Activated T-cell treated with anti-CD3 and anti-CD28 coated beads, Interleukin-2, amount 50 U/mL, for 1 hour (primary cell): Measurements from ENCODE around the gene LTBP1.
"Not testable (repeated sequence)": the region's sequence is repeated elsewhere in the genome, so short reads cannot be mapped to it uniquely, and the experiment has no call there.

Source experiments
- DNase-seq: peaks from one replicate; pipeline ENCODE4 v3.0.0-alpha.2; 2020

The LTBP1 gene

DNA sequence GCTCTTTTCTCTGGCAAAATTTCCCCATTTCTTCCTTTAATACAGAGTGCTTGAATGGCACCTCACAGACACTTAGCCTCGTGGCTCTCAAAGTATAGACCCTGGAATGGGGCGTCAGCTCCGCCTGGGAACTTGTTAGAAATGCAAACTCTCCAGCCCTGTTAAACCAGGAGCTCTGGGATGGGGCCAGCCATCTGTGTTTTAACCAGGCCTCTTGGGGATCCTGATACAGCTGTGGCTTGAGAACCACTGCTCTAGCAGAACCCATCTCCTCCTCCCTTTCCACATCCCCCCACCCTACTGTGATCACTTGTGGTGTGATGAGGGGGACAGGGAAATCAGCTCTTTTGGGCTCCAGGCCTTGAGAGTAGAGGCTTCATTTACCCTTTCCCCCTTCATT is 15.9 kb downstream of the LTBP1 start:
- DNase-seq = no peak

DNA sequence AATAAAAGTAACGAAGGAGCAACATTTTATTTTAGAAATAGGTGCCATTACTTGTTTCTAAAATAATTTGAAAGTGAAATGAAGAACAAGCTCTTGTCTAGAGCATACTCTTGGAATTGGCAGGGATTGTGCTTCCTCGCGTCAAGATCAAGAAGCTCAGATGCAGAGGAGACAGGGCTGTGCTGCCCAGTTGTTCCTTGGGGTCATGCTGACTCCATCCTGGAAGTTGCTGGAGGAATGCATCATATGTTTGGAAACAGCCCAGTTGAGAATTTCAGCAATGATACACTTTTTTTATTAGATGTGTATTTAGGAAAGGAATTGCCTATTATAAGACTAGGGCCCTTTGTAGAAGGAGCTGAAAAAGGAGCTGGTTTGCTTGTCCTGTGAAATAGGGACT is 17.2 kb downstream of the LTBP1 start:
- DNase-seq = no peak

GRCh38 chr2:32965523-32966171 is 18.9 kb downstream of the LTBP1 start:
- DNase-seq = no peak

DNA sequence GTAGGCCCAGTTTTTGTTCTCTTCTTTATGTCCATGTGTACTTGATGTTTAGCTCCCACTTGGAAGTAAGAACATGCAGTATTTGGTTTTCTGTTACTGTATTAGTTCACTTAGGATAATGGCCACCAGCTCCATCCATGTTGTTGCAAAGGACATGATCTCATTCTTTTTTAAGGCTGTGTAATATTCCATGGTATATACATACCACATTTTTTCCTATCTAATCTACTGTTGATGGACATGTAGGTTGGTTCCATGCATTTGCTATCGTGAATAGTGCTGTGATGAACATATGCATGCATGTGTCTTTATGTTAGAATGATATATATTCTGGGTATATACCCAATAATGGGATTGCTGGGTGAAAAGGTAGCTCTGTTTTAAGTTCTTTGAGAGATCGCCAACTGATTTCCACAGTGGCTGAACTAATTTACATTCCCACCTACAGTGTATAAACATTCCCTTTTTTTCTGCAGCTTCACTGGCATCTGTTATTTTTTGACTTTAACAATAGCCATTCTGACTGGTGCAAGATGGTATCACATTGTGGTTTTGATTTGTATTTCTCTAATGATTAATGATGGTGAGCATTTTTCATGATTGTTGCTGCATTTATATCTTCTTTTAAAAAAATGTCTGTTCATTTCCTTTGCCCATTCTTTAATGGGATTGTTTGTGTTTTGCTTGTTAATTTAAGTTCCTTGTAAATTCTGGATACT is 22.9 kb downstream of the LTBP1 start:
- DNase-seq = no peak

DNA sequence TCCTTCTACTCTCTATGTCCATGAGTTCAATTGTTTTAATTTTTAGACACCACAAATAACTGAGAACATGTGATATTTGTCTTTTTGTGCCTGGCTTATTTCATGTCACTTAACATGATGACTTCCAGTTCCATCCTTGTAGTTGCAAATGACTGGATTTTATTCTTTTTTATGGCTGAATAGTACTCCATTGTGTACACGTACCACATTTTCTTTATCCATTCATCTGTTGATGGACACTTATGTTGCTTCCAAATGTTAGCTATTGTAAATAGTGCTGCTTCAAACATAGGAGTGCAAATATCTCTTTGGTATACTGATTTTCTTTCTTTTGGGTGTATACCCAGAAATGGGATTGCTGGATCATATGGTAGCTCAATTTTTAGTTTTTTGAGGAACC is 27.0 kb downstream of the LTBP1 start:
- DNase-seq = not testable (repeated sequence)

DNA sequence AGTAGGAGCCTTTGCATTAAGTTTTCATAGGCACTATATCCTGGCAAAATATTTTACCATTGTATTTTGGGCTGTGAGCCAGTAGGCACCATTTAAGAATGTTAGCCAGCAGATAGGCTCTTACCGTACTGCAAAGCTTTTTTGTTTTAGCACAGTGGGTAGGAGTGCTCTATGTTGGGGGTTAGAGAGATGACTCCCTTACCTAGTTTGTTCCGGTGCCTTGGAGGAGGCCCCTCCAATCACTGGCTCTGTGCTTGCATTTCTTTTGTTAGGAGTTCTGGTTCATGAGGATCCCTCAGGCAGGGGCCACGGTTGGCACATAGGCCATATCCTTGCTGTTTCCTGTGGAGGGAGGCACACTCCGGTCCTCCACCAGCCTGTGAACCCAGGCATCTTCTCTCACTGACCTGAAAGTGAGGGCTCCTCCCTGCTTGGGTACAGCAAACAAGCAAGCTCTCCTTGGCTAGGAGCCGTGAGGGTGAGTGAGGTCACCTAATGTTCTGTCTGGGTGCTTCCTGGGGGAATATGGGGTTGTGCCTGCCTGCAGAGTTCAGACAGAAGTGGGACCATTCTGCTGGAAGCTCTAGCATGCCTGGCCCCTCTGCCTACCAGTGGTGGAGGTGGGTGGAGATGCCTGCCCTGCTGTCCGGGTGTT is 29.8 kb downstream of the LTBP1 start:
- no peak for DNase-seq

- no peak for DNase-seq
Measured at GRCh38 chr2:32977228-32977758, 30.5 kb downstream of the LTBP1 start.

DNA sequence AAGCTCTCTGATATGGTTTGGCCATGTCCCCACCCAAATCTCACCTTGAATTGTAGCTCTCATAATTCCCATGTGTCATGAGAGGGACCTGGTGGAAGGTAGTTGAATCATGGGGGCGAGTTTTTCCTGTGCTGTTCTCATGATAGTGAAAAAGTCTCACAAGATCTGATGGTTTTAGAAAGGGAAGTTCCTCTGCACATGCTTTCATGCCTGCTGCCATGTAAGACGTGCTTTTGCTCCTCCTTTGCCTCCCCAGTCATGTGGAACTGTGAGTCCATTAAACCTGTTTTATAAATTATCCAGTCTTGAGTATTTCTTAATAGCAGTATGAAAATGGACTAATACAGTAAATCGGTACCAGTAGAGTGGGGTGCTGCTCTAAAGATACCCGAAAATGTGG is 34.9 kb downstream of the LTBP1 start:
- DNase-seq = no peak

- DNase-seq = not testable (repeated sequence)
Measured at GRCh38 chr2:32983193-32983924, 36.6 kb downstream of the LTBP1 start.

- no peak for DNase-seq
Measured at GRCh38 chr2:32986480-32986879, 39.7 kb downstream of the LTBP1 start.

GRCh38 chr2:32988525-32988924 is 41.8 kb downstream of the LTBP1 start:
- no peak for DNase-seq

DNA sequence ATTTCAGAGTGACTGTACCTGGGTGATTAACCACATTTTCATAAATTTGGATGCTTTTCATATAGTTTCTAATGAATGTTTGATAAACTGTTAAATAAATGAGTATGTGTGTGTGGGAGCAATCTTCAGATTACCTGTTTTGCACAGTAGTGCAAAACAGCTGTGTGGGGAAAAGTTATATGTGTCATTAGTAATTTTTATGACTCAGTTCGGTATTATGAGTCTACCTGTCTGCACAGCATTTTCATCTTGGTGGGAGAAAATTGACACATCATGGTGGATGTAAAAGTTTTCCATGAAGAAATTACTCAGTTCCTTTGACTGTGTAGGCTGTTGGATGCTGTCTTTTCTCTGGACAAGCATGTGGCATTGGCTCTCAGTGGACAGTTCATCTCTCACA is 43.8 kb downstream of the LTBP1 start:
- DNase-seq = no peak

DNA sequence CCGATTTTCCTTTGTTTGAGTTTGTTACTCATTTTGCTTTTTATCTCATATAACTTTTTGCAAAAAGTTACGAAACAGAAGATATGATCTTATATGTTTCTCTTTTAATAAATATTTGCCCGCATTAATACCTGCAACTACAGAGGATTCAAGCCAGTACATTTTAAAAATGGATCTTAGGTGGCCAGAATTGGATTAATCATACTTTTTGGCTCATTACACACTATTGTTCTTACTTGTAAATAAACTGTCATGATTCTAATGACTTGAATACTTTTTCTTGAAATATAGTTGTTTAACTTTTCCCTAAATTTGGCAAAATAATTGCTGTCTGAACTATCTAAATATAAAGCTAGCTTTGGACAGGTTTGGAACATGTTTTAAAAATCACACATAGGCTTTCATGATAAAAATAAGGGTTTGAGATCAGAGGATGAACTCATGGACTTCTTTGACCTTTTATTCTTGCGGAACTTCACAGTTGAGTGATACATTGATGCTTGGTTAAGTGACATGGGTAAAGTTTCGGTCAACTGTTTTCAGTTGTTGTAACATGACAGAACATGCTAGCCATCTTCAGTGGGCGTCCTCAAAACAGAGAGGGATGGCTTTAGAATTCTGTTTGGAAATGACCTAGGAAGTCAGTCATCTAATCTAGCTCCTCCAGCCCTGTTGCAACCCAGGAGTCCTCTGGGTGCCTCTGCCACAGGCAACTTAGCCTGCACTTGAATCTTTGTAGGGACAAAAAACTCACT is 44.5 kb downstream of the LTBP1 start:
- no peak for DNase-seq

DNA sequence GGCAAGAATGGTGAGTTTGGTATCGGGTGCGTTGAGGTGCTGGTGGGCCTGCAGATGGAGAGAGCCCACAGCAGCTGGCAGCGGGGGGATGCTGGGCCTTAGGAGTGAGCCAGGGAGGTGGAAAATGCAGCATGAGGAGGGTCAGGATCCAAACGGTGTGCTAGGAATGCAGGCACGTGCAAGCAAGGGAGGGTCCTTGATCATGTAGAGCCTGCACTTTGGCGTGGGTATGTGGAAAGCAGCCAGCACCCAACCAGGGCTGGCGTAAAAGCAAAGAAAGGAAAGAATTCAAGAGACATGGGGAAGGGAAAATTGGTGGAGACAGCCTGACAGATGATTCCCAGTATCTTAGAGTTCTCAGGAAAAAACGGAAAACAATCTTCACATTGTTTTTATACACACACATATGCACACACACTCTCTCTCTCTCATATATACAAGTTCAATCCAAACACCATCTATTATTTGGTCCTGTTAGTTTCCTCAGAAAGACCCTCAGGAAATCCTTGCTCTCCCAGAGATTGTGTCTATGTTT is 46.3 kb downstream of the LTBP1 start:
- no peak for DNase-seq

- DNase-seq = no peak
Measured at GRCh38 chr2:32997705-32998104, 51.0 kb downstream of the LTBP1 start.

- DNase-seq = no peak
Measured at GRCh38 chr2:33000986-33001385, 54.2 kb downstream of the LTBP1 start.

DNA sequence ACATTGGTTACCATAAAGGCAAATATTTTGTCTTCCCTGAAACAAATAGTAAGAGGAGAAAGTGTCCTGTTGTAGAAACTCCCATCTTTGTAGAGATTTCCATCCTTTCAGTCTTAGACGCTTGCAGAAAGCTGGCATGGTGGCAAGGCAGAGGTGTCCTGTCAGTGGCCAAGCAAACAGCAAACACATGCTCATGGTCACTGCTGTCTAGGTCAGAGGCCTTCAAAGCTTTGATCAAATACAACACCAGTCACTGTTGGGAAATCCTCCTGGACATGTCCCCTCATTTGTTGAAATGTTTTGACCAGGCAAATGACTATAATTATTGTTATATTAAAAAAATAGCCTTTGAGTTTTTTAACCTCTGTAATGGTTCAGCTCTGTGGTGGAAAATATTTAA is 55.1 kb downstream of the LTBP1 start:
- no peak for DNase-seq

- no peak for DNase-seq
Measured at GRCh38 chr2:33002863-33003262, 56.1 kb downstream of the LTBP1 start.

GRCh38 chr2:33005057-33005456 is 58.3 kb downstream of the LTBP1 start:
- no peak for DNase-seq

- DNase-seq = no peak
Measured at GRCh38 chr2:33008716-33009115, 62.0 kb downstream of the LTBP1 start.

DNA sequence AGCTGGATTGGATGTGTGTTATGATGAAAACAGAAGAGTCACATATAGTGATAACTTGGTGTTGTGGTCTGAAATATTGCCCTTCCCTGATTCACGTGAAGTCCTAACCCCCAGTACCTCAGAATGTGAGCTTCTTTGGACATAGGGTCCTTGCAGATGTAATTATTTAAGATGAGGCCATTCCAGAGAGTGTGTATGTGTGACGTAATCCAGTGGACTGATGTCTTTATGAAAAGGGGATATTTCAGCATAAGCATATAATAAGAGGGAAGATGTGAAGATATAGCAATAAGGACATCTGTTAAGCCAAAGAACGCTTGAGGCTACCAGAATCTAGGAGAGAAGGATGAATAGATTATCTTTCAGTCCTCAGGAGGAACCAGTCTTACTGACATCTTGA is 62.5 kb downstream of the LTBP1 start:
- DNase-seq = no peak

GRCh38 chr2:33011373-33011772 is 64.6 kb downstream of the LTBP1 start:
- DNase-seq = no peak
